ENCODE results near the gene PTPRB. TPM values are rescaled to one million over a fixed set of nuclear protein-coding genes. Genes with fewer than 3 reads are reported as not detected.

PTPRB gene
- total and polyA plus RNA-seq, 2 donors (not counting 1 experiment from before 2014, with no cell fraction given), result 0.66 to 1.6 TPM

DNA sequence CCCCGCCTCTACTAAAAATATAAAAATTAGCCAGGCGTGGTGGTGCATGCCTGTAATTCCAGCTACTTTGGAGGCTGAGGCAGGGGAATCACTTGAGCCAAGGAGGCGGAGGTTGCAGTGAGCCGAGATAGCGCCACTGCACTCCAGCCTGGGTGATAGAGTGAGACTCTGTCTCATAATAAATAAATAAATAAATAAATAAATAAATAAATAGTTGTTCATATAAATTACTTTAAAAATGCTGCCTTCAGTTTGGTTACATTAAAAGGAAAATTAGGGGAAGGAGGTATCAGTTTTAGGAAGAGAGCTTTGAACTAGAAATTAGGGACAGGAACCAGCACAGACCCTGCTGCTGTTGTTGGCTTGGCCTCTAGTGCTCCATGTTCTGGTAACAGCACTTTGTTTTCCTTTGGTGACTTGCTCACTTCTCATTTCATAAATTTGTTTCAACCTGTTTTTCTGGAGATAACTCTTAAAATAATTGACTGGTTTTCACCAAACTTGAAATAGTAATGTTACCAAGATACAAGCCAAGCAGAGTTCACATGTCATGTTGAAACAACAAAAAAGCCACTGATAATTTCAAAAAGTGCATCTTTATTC is 22.9 kb upstream of the PTPRB start:
- H4K20me1 ChIP-seq (ENCODE audit: control insufficient read depth, extremely low read depth, insufficient read depth, low read length), result no peaks in the 10 kb centered on the region
- no peak overlapping the region for H2AFZ ChIP-seq (ENCODE audit: low read length)
- no peak overlapping the region for H3K9ac ChIP-seq (ENCODE audit: insufficient read depth, low read length)
- no peak overlapping the region for H3K27ac ChIP-seq (ENCODE audit: insufficient read depth, low read length)
- no peaks in the 10 kb centered on the region for H3K9me3 ChIP-seq (ENCODE audit: control insufficient read depth, insufficient read depth, low read depth, low read length)
- TF ChIP-seq EZH2 (IDR thresholded peaks at IDR 0.05; ENCODE audit: low read length, missing control alignments), result no peak
- TF ChIP-seq, protein P1, sequence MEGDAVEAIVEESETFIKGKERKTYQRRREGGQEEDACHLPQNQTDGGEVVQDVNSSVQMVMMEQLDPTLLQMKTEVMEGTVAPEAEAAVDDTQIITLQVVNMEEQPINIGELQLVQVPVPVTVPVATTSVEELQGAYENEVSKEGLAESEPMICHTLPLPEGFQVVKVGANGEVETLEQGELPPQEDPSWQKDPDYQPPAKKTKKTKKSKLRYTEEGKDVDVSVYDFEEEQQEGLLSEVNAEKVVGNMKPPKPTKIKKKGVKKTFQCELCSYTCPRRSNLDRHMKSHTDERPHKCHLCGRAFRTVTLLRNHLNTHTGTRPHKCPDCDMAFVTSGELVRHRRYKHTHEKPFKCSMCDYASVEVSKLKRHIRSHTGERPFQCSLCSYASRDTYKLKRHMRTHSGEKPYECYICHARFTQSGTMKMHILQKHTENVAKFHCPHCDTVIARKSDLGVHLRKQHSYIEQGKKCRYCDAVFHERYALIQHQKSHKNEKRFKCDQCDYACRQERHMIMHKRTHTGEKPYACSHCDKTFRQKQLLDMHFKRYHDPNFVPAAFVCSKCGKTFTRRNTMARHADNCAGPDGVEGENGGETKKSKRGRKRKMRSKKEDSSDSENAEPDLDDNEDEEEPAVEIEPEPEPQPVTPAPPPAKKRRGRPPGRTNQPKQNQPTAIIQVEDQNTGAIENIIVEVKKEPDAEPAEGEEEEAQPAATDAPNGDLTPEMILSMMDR (conservative IDR thresholded peaks at IDR 0.05 in 1 of 2, IDR thresholded peaks at IDR 0.05 in 1 of 2; ENCODE audit: low read depth in 1 of 2, low read length in 2 of 2), result no peak
- H3K27me3 ChIP-seq (ENCODE audit: control insufficient read depth, insufficient read depth, low read length), result no peaks in the 10 kb centered on the region
- no peaks in the 10 kb centered on the region for H3K79me2 ChIP-seq (ENCODE audit: control insufficient read depth, insufficient read depth, low read length)
- no peak overlapping the region for H3K4me2 ChIP-seq (ENCODE audit: extremely low read depth, insufficient read depth, low read length)
- H3K36me3 ChIP-seq (ENCODE audit: control insufficient read depth, insufficient read depth, low read length), result no peaks in the 10 kb centered on the region
- H3K4me3 ChIP-seq (replicated peaks in 1 of 4; ENCODE audit: control extremely low read depth in 1 of 4, insufficient read depth in 1 of 4, low read depth in 3 of 4, low read length in 4 of 4), result no peak overlapping the region
- DNase-seq (ENCODE audit: low read depth in 2 of 2), result no peak
- H3K4me1 ChIP-seq (ENCODE audit: control insufficient read depth, extremely low read depth, insufficient read depth, low read length), result peaks cover 2% of the 10 kb centered on the region

GRCh38 chr12:70659077-70659606 is 21.9 kb upstream of the PTPRB start:
- Histone ChIP-seq H3K4me3 (replicated peaks in 1 of 4; ENCODE audit: control extremely low read depth in 1 of 4, insufficient read depth in 1 of 4, low read depth in 3 of 4, low read length in 4 of 4) (no peak overlapping the region), H3K36me3 (ENCODE audit: control insufficient read depth, insufficient read depth, low read length) (no peaks in the 10 kb centered on the region), H3K27me3 (ENCODE audit: control insufficient read depth, insufficient read depth, low read length) (no peaks in the 10 kb centered on the region), H3K4me2 (ENCODE audit: extremely low read depth, insufficient read depth, low read length) (no peak overlapping the region), H3K4me1 (ENCODE audit: control insufficient read depth, extremely low read depth, insufficient read depth, low read length) (peaks cover 2% of the 10 kb centered on the region), H4K20me1 (ENCODE audit: control insufficient read depth, extremely low read depth, insufficient read depth, low read length) (no peaks in the 10 kb centered on the region), H3K9me3 (ENCODE audit: control insufficient read depth, insufficient read depth, low read depth, low read length) (no peaks in the 10 kb centered on the region), H2AFZ (ENCODE audit: low read length) (no peak overlapping the region), H3K79me2 (ENCODE audit: control insufficient read depth, insufficient read depth, low read length) (no peaks in the 10 kb centered on the region), H3K27ac (ENCODE audit: insufficient read depth, low read length) (no peak overlapping the region), H3K9ac (ENCODE audit: insufficient read depth, low read length) (no peak overlapping the region)
- TF ChIP-seq, protein P1 (conservative IDR thresholded peaks at IDR 0.05 in 1 of 2, IDR thresholded peaks at IDR 0.05 in 1 of 2; ENCODE audit: low read depth in 1 of 2, low read length in 2 of 2), result no peak
- no peak for TF ChIP-seq EZH2 (IDR thresholded peaks at IDR 0.05; ENCODE audit: low read length, missing control alignments)
- no peak for DNase-seq (ENCODE audit: low read depth in 2 of 2)

DNA sequence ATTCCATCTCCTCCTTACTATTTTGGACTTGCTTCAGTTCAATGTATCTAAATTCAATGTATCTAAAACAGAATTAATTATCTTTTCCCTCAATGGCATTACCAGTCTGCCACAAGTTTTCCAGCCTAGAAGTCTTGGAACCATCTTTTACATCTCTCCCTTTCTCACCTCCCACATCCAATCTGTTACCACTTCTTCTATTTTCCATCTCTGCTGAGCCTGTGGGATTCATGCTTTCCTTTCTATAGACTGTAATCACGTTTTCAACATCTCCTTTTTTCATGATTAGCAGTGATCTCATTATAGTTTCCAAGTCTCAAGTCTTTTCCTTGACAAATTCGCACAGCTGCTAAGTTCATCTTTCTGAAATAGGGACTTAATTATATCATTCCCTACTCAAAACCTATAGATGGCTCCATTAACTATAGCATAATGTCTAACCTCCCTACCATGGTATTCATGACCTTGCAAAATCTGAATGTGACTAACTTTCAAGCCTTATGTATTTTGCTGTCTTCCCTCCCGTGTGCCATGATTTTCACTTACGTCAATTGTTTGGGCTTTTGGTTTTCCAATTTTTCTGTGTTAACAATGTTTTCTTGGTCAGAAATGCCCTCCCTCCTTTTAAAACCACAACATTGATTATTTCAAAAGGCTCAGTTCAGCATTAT is 20.5 kb upstream of the PTPRB start:
- no peak for TF ChIP-seq EZH2 (IDR thresholded peaks at IDR 0.05; ENCODE audit: low read length, missing control alignments)
- TF ChIP-seq, protein P1 (conservative IDR thresholded peaks at IDR 0.05 in 1 of 2, IDR thresholded peaks at IDR 0.05 in 1 of 2; ENCODE audit: low read depth in 1 of 2, low read length in 2 of 2), result no peak
- Histone ChIP-seq H3K79me2 (ENCODE audit: control insufficient read depth, insufficient read depth, low read length) (no peaks in the 10 kb centered on the region), H4K20me1 (ENCODE audit: control insufficient read depth, extremely low read depth, insufficient read depth, low read length) (no peaks in the 10 kb centered on the region), H2AFZ (ENCODE audit: low read length) (no peak overlapping the region), H3K27me3 (ENCODE audit: control insufficient read depth, insufficient read depth, low read length) (no peaks in the 10 kb centered on the region), H3K36me3 (ENCODE audit: control insufficient read depth, insufficient read depth, low read length) (no peaks in the 10 kb centered on the region), H3K9me3 (ENCODE audit: control insufficient read depth, insufficient read depth, low read depth, low read length) (no peaks in the 10 kb centered on the region), H3K4me1 (ENCODE audit: control insufficient read depth, extremely low read depth, insufficient read depth, low read length) (peaks cover 2% of the 10 kb centered on the region), H3K4me3 (replicated peaks in 1 of 4; ENCODE audit: control extremely low read depth in 1 of 4, insufficient read depth in 1 of 4, low read depth in 3 of 4, low read length in 4 of 4) (no peak overlapping the region), H3K9ac (ENCODE audit: insufficient read depth, low read length) (no peak overlapping the region), H3K27ac (ENCODE audit: insufficient read depth, low read length) (no peak overlapping the region), H3K4me2 (ENCODE audit: extremely low read depth, insufficient read depth, low read length) (no peak overlapping the region)
- DNase-seq (ENCODE audit: low read depth in 2 of 2), result no peak
